SJCRH30 (cell line): ENCODE data around the gene BBS4. TPM values are rescaled to one million over a fixed set of nuclear protein-coding genes. Genes with fewer than 3 reads are reported as not detected.
A peak's percentile ranks its signal among the peaks of the same experiment; 100 is the strongest.
"Not testable (repeated sequence)": the region's sequence is repeated elsewhere in the genome, so short reads cannot be mapped to it uniquely, and the experiment has no call there.

Experiments used
- DNase-seq, 2 experiments: peaks; one replicate each; pipeline ENCODE4 v3.0.0-alpha.2; 2015 to 2020
- H3K27ac ChIP-seq: fragments of 250-450 bp; sonication (Bioruptor Pico); 2 replicates; pipeline ENCODE4 v1.5.1; 2020; ENCODE audit warnings: mild to moderate bottlenecking, moderate library complexity
- H3K27me3 ChIP-seq: fragments of 250-450 bp; sonication (Bioruptor Pico); 2 replicates; pipeline ENCODE4 v1.5.1; 2020; ENCODE audit warnings: mild to moderate bottlenecking, moderate library complexity
- H3K36me3 ChIP-seq: fragments of 250-450 bp; sonication (Bioruptor Pico); 2 replicates; pipeline ENCODE4 v1.5.1; 2020; ENCODE audit warnings: mild to moderate bottlenecking, moderate library complexity
- H3K4me1 ChIP-seq: fragments of 250-450 bp; sonication (Bioruptor Pico); 2 replicates; pipeline ENCODE4 v1.5.1; 2020; ENCODE audit warnings: mild to moderate bottlenecking, moderate library complexity
- H3K4me3 ChIP-seq: fragments of 250-450 bp; sonication (Bioruptor Pico); 2 replicates; pipeline ENCODE4 v1.5.1; 2020; ENCODE audit warnings: mild to moderate bottlenecking, moderate library complexity
- H3K9me3 ChIP-seq: fragments of 250-450 bp; sonication (Bioruptor Pico); replicated peaks from 2 replicates; pipeline ENCODE4 v1.5.1; 2020; ENCODE audit warnings: mild to moderate bottlenecking, moderate library complexity
- total RNA-seq: library from RNA; depleted of rRNA; stranded (reverse); fragments of >200 nt; shearing (Covaris generic); gene quantifications from 2 replicates; pipeline ENCODE4 v1.2.3, GENCODE V29; 2014

Gene BBS4
- total RNA-seq, 1 experiment from 2014 or later: 19.6 TPM

DNA sequence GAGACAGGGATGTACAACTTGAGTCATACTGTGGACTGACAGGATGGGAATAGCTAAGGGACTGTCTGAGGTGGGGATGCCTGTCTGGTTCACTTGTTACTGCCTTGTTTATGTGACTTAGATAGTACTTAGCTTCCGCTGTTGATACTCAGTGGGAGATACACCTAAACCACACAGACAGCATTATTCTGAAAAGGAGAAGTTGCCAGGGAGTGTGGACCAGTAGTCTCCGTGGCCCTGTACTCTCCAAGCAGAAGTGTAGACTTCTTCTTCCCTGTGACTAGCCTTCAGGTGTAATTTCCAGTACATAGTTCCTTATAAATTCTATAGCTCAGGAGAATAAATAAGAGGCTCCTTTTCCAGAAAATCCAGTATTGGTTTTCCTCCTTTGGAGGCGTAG, 5.1 kb upstream of the BBS4 start:
- no peak for DNase-seq
- Histone ChIP-seq H3K4me3 (no peak overlapping the region), H3K27ac (no peak overlapping the region), H3K36me3 (no peaks in the 10 kb centered on the region), H3K27me3 (0 out of 2 replicates have a peak, but pooled peaks cover 5% of the 10 kb centered on the region), H3K4me1 (peaks cover 4% of the 10 kb centered on the region; the same call in 1 of the 2 replicates), H3K9me3 (no peaks in the 10 kb centered on the region)

DNA sequence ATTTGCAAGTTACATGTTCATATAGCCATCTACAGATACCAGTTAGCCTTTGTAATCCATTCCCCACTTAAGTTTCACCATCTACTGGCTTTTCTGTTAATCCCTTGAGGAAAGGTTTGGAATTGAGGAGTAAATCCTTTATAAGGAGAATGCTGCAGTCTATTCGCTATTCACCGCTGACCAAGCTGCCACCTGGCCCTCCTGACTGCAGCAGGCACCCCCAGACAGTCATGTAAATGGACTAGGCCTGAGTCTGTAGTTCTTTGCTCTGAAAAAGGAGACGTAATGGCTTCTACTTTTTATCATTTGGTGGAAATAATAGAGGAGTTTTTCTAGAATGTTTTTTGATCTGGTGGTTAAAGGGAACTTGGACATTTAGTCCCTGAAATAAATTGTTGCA, 3.2 kb upstream of the BBS4 start:
- H3K4me1 ChIP-seq: peaks cover 4% of the 10 kb centered on the region; the same call in 1 of the 2 replicates
- H3K27me3 ChIP-seq: 0 out of 2 replicates have a peak, but pooled peaks cover 5% of the 10 kb centered on the region
- H3K27ac ChIP-seq: no peak overlapping the region
- DNase-seq: no peak
- H3K36me3 ChIP-seq: no peaks in the 10 kb centered on the region
- H3K4me3 ChIP-seq: no peak overlapping the region
- H3K9me3 ChIP-seq: no peaks in the 10 kb centered on the region

DNA sequence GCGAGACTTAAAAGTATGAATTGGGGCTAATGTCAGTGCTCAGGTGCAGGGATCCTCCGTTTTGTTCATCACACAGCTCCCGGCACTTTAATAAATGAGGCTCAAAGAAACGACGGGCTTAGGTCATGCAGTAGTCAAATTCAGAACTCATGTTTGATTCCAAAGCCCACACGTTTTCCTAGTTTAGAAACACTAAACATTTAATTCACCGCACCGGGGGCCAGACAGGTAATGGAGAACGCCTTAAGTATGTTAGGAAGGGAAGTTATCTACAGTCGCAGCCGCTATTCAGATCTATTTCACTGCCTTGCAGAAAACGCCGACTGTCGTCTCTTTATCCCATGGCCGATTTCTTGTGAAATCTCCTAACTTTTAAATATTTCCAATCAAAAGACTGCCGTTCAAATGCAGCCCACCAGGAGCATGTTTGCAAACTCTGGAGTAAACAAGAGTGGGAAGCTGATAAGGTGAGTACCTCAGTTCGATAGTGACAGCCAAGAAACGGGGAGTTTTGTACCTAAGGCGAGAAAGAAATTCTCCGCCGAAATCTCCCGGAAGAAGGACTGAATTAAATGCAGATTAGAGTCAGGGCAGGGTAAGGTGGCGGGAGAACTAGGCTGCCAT, 594 bp upstream of the BBS4 start:
- no peaks in the 10 kb centered on the region for H3K9me3 ChIP-seq
- peak overlapping the region; percentile 70 for H3K4me3 ChIP-seq
- no peaks in the 10 kb centered on the region for H3K36me3 ChIP-seq
- DNase-seq: no peak
- H3K4me1 ChIP-seq: peaks cover 4% of the 10 kb centered on the region; the same call in 1 of the 2 replicates
- H3K27me3 ChIP-seq: 0 out of 2 replicates have a peak, but pooled peaks cover 5% of the 10 kb centered on the region
- peak overlapping the region; percentile 71 for H3K27ac ChIP-seq

DNA sequence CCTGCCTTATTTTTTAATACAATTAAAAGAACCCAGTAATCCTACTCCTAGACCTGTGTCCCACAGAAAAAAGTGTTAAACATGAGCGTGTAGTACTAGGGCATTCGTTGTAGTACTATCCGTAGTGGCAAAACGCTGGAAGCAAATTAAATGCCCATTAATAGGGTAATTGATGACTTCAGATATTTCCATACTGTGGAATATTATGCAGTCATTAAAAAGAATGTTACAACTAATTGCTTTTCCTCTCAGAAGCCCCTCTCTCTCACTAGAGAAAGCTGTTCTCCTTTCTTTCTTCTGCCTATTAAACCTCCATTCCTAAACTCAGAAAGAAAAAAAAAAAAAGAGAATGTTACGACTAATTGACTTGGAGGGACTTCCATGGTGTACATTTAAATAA, 2.7 kb downstream of the BBS4 start:
- Histone ChIP-seq H3K27me3 (no peaks in the 10 kb centered on the region), H3K9me3 (no peaks in the 10 kb centered on the region), H3K27ac (no peak overlapping the region), H3K4me3 (no peak overlapping the region), H3K36me3 (no peaks in the 10 kb centered on the region), H3K4me1 (peaks cover 4% of the 10 kb centered on the region; the same call in 1 of the 2 replicates)
- no peak for DNase-seq

DNA sequence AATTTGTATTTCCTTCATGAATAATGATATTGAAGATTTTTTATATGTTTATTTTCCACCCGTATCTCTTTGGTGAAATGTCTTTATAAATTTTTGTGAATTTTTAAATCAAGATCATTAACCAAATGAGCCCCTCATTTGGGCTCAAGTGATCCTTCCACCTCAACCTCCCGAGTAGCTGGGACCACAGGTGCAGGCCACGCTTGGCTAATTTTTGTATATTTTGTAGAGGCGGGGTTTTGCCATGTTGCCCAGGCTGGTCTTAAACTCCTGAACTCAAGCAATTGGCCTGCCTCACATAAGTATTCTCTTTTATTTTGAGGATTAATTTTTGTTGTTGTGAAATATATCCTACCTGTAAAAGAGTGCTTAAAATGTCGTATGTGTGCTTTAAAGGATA, 4.9 kb downstream of the BBS4 start:
- H3K4me1 ChIP-seq: no peaks in the 10 kb centered on the region
- no peak for DNase-seq
- H3K4me3 ChIP-seq: no peak overlapping the region
- H3K9me3 ChIP-seq: no peaks in the 10 kb centered on the region
- no peaks in the 10 kb centered on the region for H3K27me3 ChIP-seq
- H3K36me3 ChIP-seq: no peaks in the 10 kb centered on the region
- H3K27ac ChIP-seq: no peak overlapping the region

DNA sequence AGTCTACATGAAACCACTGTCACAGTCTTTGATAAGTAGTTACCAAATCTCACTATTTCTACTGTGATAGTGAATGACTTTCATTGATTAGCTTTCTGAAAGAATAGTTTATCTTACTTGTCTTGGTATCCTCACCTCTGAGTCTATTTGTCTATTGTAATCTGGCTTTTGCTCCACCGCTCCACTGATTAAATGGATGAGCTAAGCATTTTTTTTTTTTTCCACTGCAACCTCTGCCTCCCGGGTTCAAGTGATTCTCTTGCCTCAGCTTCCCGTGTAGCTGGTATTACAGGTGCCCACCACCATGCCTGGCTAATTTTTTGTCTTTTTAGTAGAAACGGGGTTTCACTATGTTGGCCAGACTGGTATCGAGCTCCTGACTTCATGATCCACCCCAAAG, 12.9 kb downstream of the BBS4 start:
- Histone ChIP-seq H3K27me3 (no peaks in the 10 kb centered on the region), H3K4me3 (no peak overlapping the region), H3K4me1 (no peaks in the 10 kb centered on the region), H3K9me3 (no peaks in the 10 kb centered on the region), H3K27ac (no peak overlapping the region), H3K36me3 (no peaks in the 10 kb centered on the region)
- DNase-seq: no peak

DNA sequence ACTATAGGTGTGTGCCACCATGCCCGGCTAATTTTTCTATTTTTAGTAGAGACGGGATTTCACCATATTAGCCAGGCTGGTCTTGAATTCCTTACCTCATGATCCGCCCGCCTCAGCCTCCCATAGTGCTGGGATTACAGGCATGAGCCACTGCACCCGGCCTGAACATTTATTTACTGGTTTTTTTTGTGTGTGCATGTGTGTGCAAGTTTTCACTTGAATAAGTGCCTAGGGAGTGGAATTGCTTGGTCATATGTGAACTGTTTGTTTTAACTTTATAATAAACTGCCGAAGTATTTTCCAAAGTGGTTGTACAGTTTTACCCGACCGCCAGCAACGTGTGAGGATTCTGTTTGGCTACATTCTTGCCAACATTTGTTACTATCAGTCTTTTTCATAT, 14.1 kb downstream of the BBS4 start:
- no peak for DNase-seq
- H3K4me3 ChIP-seq: no peak overlapping the region
- H3K4me1 ChIP-seq: no peaks in the 10 kb centered on the region
- no peak overlapping the region for H3K27ac ChIP-seq
- H3K27me3 ChIP-seq: no peaks in the 10 kb centered on the region
- no peaks in the 10 kb centered on the region for H3K36me3 ChIP-seq
- H3K9me3 ChIP-seq: no peaks in the 10 kb centered on the region

DNA sequence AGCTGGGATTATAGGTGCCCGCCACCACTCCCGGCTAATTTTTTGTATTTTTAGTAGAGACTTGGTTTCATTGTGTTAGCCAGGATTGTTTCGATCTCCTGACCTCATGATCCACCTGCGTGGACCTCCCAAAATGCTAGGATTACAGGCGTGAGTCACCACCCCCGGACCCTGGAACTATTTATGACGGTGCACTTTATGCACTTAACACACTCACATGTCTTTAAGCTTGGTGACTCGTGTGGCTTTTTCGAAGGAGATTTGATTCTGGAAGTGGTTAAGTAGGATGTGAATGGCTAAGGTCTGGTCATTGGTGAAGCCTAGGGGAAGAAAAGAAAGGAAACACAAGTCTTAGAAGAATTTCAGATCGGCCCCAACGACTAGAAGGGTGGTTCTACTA, 20.3 kb downstream of the BBS4 start:
- no peaks in the 10 kb centered on the region for H3K4me1 ChIP-seq
- H3K4me3 ChIP-seq: no peak overlapping the region
- H3K36me3 ChIP-seq: no peaks in the 10 kb centered on the region
- no peaks in the 10 kb centered on the region for H3K27me3 ChIP-seq
- H3K9me3 ChIP-seq: no peaks in the 10 kb centered on the region
- no peak for DNase-seq
- no peak overlapping the region for H3K27ac ChIP-seq

DNA sequence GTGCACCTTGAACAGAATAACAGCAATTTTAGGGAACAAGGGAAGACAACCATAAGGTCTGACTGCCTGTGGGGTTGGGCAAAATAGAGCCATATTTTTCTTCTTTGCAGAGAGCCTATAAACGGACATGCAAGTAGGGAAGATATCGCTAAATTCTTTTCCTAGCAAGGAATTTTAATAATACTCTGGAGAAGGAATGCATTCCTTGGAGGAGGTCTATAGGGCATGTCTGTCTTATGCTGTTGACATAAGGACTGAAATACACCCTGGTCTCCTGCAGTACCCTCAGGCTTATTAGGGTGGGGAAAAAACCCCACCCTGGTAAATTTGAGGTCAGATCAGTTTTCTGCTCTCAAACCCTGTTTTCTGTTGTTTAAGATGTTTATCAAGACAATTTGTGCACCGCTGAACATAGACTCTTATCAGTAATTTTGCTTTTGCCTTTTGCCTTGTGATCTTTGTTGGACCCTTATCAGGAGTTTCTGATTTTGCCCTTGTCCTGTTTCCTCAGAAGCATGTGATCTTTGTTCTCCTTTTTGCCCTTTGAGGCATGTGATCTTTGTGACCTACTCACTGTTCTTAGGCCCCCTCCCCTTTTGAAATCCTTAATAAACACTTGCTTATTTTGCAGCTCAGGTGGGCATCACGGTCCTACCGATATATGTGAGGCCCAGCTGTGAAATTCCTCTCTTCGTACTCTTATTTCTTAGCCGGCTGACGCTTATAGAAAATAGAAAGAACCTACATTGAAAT, 22.7 kb downstream of the BBS4 start:
- not testable (repeated sequence) for H3K27ac ChIP-seq, H3K4me1 ChIP-seq, H3K4me3 ChIP-seq, H3K27me3 ChIP-seq, H3K9me3 ChIP-seq, DNase-seq, H3K36me3 ChIP-seq

DNA sequence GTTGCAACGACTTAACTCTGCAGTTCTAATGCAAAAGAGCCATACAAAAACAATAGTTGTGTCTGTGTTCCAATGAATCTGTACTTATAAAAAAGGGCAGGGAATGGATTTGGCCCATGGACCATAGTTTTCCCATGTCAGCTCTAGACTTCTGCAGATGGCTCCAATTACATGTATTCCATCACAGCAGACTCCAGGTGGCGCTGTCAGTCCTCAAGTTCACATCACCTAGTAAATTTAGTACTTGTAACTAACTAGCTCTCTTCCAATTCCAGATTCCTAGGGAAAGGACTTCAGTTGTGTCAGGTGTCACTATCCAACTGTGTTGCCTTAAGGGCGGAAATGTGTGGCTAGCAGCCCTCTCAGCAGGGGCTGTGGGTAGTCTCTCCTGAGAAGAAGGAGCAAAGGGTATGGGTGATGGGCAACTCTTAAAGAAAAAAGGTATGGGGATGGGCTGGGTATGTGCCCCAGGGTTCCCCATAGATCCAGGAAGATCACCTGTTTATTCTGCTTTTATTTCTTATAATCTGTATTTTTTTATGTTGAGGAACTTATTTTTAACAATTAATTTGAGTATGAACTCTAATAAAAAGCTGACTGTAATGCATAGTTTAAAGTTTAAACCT, 36.2 kb downstream of the BBS4 start:
- DNase-seq: peak; percentile 70 to 88
- Histone ChIP-seq H3K27me3 (no peaks in the 10 kb centered on the region), H3K36me3 (no peaks in the 10 kb centered on the region)

DNA sequence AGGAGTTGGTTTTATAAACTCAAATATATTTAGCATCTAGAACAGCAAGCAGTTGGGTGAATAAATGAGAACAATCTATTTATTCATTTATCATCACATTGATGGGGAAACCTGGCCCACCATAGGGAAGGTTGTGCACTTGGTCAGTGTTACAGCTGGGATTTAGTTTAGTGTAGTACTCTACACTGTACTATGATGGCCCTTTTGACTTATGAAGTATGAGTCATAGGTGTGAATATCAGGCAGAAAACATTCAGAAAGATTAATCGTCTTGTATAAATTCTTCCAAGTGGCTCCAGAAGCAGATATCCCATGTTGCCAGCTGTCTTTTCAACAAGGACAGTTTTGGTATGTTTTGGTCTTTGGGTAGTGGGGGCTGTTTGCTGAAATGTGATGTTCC, 38.0 kb downstream of the BBS4 start:
- Histone ChIP-seq H3K27me3 (no peaks in the 10 kb centered on the region), H3K4me3 (no peak overlapping the region), H3K4me1 (no peaks in the 10 kb centered on the region), H3K27ac (no peak overlapping the region), H3K36me3 (no peaks in the 10 kb centered on the region), H3K9me3 (no peaks in the 10 kb centered on the region)
- DNase-seq: no peak

More for the DNA sequence above, 36.2 kb downstream of the BBS4 start:
- Histone ChIP-seq H3K27ac (no peak overlapping the region), H3K4me1 (no peaks in the 10 kb centered on the region), H3K9me3 (no peaks in the 10 kb centered on the region), H3K4me3 (no peak overlapping the region)

DNA sequence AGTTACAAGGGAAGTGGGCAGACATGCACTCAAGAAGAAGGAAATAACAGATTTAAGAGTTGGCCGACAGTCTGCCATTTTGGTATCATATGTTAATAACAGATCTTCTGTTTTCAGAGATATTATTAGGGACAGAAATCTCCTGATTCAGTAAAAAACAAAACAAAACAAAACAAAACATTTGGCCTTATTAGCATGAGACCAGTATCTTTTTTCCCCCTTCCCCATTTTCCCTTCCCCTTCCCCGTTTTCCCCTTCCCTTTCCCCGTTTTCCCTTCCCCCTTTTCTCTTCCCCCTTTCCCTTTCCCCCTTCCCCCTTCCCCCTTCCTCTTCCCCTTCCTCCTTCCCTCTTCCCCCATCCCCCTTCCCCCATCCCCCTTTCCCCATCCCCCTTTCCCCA, 39.4 kb downstream of the BBS4 start:
- Histone ChIP-seq H3K27me3 (no peaks in the 10 kb centered on the region), H3K4me1 (no peaks in the 10 kb centered on the region)
- DNase-seq: no peak

DNA sequence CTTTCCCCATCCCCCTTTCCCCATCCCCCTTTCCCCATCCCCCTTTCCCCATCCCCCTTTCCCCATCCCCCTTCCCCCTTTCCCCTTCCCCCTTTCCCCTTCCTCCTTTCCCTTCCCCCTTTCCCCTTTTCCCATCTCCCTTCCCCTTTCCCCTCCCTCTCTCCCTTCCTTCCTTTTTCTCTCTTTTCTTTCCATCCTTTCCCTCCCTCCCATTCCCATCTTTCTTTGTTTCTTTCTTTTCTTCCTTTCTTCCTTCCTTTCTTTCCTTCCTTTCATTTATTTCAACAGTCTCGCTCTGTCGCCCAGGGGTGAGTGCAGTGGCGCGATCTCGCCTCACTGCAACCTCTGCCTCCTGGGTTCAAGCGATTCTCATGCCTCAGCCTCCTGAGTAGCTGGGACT, 39.8 kb downstream of the BBS4 start:
- not testable (repeated sequence) for H3K9me3 ChIP-seq, H3K4me3 ChIP-seq, H3K4me1 ChIP-seq, H3K27me3 ChIP-seq, DNase-seq, H3K27ac ChIP-seq, H3K36me3 ChIP-seq

More for the DNA sequence above, 39.4 kb downstream of the BBS4 start:
- Histone ChIP-seq H3K9me3 (no peaks in the 10 kb centered on the region), H3K27ac (no peak overlapping the region), H3K4me3 (no peak overlapping the region), H3K36me3 (no peaks in the 10 kb centered on the region)

DNA sequence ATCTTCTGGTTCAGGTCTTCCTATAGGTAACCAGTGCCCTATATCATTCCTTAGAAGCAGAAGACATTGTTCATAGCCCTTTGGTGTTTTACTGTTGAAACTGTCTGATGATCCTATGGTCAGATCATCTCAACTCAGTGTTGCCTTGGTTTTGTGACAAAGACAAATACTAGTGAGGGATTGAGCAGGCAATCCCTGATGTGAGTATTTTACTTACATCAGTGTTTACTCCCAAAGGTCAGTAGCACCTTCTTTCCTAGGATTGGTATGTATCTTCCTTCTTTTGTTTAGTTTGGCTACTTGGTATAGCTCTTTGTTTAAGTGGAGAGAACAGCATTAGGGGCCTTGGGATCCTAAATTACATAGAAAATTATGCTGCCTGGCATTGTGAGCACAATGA, 41.1 kb downstream of the BBS4 start:
- no peaks in the 10 kb centered on the region for H3K9me3 ChIP-seq
- no peak overlapping the region for H3K4me3 ChIP-seq
- H3K27me3 ChIP-seq: no peaks in the 10 kb centered on the region
- no peak overlapping the region for H3K27ac ChIP-seq
- DNase-seq: no peak
- no peaks in the 10 kb centered on the region for H3K36me3 ChIP-seq
- H3K4me1 ChIP-seq: no peaks in the 10 kb centered on the region

DNA sequence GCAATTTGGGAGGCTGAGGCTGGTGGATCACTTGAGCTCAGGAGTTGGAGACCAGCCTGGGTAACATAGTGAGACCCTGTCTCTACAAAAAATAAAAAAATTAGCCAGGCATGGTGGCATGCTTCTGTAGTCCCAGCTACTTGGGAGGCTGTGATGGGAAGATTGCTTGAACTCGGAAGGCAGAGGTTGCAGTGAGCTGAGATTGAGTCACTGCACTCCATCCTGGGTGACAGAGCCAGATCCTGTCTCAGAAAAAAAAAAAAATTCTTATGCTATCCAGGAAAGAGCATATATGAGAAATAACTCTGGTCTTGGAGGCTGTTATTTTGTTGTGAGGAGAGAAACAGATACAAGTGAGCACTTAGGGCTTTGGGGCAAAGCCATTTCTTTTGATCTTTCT, 42.2 kb downstream of the BBS4 start:
- DNase-seq, H3K9me3 ChIP-seq, H3K36me3 ChIP-seq, H3K27ac ChIP-seq, H3K27me3 ChIP-seq, H3K4me1 ChIP-seq, H3K4me3 ChIP-seq: not testable (repeated sequence)
